Tibial artery (tissue), 4 donors: ENCODE data around the gene TCEA2.

ENCODE experiments used
- DNase-seq, 2 donors: peaks; one replicate each; pipeline ENCODE4 v3.0.0-alpha.2; 2019
- H3K27ac ChIP-seq, 2 donors: fragments of 200-600 bp; sonication (generic) in 1 of 2; 1 replicate in 1 of 2; 2 replicates in 1 of 2; pipeline ENCODE4 v1.5.1; 2018 to 2019; ENCODE audit warnings: mild to moderate bottlenecking in 1 of 2
- H3K27me3 ChIP-seq, 2 donors: fragments of 200-600 bp; sonication (generic) in 1 of 2; one replicate each; pipeline versions ENCODE4 v1.5.1 to v1.6.0; 2016 to 2019
- H3K36me3 ChIP-seq, 3 donors: fragments of 200-600 bp; sonication (generic) in 2 of 3; one replicate each; pipeline ENCODE4 v1.5.1; 2016 to 2019; ENCODE audit warnings: mild to moderate bottlenecking in 2 of 3
- H3K4me1 ChIP-seq, 4 donors: fragments of 200-600 bp; sonication (generic) in 2 of 4; 1 replicate in 3 of 4; 2 replicates in 1 of 4; pipeline ENCODE4 v1.5.1; 2016 to 2019
- H3K4me3 ChIP-seq, 2 donors: fragments of 200-600 bp; sonication (generic) in 1 of 2; 1 replicate in 1 of 2; 2 replicates in 1 of 2; pipeline ENCODE4 v1.5.1; 2018 to 2019; ENCODE audit warnings: mild to moderate bottlenecking in 2 of 2
- H3K9me3 ChIP-seq, 3 donors: fragments of 200-600 bp; sonication (generic) in 1 of 3; one replicate each; pipeline ENCODE4 v1.5.1; 2016 to 2019
- intact Hi-C: fragments of 100-400 bp; cut with DNase I; formaldehyde crosslinking; loops from one replicate; pipeline ENCODE4 v1.15.0; 2023; ENCODE audit warnings: low total_unique reads
- TF ChIP-seq, protein P1 (sequence below), 2 experiments: fragments of 200-600 bp in 1 of 2; fragments of 450-650 bp in 1 of 2; IDR thresholded peaks; one replicate each; pipeline ENCODE4 v1.5.1; 2017 to 2019; ENCODE audit warnings: antibody characterized with exemption in 2 of 2, mild to moderate bottlenecking in 1 of 2, moderate library complexity in 1 of 2

Gene TCEA2

DNA sequence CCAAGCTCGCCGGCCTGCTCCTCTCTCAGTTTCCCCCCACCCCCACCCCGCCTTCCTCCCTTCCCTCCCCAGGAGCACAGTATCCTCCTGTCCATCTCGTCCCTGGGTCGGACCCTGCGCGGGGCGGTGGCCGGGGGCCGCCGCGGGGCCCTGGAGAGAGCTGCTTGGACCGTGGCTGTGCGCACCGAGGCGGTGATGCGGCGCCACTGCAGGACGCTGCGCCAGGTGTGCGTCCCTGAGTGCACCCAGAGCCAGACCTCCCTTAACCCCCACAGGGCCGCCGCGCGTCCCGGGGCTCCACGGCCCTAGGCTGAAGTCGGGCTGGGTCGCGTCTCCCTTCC lies 24.8 kb upstream of the TCEA2 start:
- Histone ChIP-seq H3K27ac (no peak overlapping the region), H3K4me1 (peaks cover 0 to 47% (median 29%) of the 10 kb centered on the region in 4 donors), H3K9me3 (no peaks in the 10 kb centered on the region), H3K27me3 (peaks cover 3 to 76% of the 10 kb centered on the region in 2 donors), H3K36me3 (peaks cover 0 to 22% (median 18%) of the 10 kb centered on the region in 3 donors), H3K4me3 (peak overlapping the region; percentile 31 to 51)
- intact Hi-C loops: loop anchor here (2.0 kb wide), 1 partner anchor 87 kb away; no protein-coding TSS in a partner anchor
- TF ChIP-seq, protein P1, sequence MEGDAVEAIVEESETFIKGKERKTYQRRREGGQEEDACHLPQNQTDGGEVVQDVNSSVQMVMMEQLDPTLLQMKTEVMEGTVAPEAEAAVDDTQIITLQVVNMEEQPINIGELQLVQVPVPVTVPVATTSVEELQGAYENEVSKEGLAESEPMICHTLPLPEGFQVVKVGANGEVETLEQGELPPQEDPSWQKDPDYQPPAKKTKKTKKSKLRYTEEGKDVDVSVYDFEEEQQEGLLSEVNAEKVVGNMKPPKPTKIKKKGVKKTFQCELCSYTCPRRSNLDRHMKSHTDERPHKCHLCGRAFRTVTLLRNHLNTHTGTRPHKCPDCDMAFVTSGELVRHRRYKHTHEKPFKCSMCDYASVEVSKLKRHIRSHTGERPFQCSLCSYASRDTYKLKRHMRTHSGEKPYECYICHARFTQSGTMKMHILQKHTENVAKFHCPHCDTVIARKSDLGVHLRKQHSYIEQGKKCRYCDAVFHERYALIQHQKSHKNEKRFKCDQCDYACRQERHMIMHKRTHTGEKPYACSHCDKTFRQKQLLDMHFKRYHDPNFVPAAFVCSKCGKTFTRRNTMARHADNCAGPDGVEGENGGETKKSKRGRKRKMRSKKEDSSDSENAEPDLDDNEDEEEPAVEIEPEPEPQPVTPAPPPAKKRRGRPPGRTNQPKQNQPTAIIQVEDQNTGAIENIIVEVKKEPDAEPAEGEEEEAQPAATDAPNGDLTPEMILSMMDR (IDR thresholded peaks at IDR 0.05): no peak
- no peak for DNase-seq

DNA sequence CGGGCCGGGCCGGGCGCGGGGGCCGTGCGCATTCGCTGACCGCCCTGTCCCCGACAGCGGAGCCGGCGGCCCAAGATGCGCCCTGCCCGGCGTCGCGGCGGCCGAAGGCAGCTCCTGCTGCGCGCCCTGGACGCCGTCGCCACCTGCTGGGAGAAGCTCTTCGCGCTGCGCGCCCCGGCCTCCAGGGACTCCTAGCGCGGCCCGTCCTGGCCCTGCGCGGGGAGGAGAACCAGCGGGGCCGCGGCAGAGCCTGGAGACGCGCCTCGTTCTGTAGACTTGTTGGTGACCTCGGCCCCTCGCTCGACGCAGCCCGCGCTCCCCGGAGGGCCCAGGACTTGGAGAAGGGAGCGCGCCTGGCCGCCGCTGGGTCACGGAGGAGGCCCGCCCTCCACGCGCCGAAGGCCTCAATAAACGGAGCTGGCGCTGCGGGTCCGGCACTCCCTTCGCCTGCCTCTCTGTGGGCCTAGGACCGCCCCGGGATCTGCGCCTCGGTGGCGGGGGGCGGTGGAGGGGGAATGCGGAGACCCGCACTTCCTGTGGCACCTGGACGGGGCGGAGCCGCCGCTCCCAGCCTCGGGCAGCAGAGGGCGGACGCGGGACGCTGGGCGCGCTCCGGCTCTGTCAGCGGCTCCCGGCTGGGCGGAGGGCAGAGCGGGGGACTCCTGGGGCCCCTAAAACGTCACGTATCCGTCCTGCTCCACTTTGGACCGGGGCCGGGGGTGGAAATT lies 24.3 kb upstream of the TCEA2 start:
- Histone ChIP-seq H3K4me1 (peaks cover 0 to 47% (median 29%) of the 10 kb centered on the region in 4 donors), H3K4me3 (peak overlapping the region; percentile 31 to 51), H3K27me3 (peaks cover 3 to 81% of the 10 kb centered on the region in 2 donors), H3K27ac (no peak overlapping the region), H3K9me3 (no peaks in the 10 kb centered on the region), H3K36me3 (peaks cover 0 to 16% (median 14%) of the 10 kb centered on the region in 3 donors)
- DNase-seq: peak; percentile 55 to 76
- intact Hi-C loops: loop anchor here (2.0 kb wide), 1 partner anchor 86 kb away; no protein-coding TSS in a partner anchor
- TF ChIP-seq, protein P1 (IDR thresholded peaks at IDR 0.05): peak; percentile 61 to 68

DNA sequence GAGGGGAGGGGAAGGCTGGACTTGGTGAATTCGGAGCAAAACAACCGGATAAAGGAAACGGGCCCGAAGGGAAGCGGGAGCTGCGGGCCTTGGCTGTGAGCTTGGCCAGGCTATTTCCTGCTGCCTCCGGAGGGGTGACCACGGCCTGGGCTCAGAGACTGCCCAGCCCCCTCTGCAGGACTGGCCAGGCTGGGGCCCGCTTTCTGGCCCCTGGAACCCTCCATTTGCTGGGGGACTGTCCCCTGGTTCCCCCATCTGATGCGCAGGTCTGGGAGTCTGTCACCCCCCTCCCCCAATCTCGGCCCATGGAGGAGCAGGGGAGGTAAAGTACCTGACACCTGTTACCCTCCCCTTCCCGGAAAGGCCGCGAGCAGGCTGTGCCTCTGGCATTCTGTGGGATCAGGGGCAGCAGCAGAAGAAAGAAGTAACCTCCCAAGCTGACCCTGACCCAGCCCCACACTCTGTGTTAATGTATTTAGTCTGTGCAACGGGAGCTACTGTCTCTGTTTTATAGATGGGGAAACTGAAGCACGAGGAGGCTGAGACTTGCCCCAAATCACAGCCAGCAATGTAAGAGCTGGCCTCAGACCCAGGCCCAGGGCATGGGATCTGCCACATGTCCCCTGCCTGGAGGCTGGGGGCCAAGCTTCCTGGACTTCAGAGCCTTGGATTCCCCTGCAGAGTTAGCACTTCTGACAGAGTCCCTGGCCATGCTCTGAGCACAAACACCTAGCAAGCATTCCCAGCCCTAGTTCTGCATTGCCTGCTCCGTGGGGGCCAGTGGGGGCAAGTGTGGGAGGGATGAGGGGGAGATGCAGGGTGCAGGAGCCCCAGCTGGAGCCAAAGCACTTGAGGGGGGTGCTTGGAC lies 23.5 kb upstream of the TCEA2 start:
- Histone ChIP-seq H3K9me3 (no peaks in the 10 kb centered on the region), H3K36me3 (peaks cover 0 to 8% (median 6%) of the 10 kb centered on the region in 3 donors), H3K27me3 (peaks cover 3 to 89% of the 10 kb centered on the region in 2 donors), H3K27ac (no peak overlapping the region), H3K4me1 (peaks cover 0 to 47% (median 29%) of the 10 kb centered on the region in 4 donors), H3K4me3 (peak overlapping the region; percentile 31 to 51)
- no peak for DNase-seq
- intact Hi-C loops: loop anchor here (2.0 kb wide), 1 partner anchor 85 kb away; no protein-coding TSS in a partner anchor
- TF ChIP-seq, protein P1 (IDR thresholded peaks at IDR 0.05): no peak

DNA sequence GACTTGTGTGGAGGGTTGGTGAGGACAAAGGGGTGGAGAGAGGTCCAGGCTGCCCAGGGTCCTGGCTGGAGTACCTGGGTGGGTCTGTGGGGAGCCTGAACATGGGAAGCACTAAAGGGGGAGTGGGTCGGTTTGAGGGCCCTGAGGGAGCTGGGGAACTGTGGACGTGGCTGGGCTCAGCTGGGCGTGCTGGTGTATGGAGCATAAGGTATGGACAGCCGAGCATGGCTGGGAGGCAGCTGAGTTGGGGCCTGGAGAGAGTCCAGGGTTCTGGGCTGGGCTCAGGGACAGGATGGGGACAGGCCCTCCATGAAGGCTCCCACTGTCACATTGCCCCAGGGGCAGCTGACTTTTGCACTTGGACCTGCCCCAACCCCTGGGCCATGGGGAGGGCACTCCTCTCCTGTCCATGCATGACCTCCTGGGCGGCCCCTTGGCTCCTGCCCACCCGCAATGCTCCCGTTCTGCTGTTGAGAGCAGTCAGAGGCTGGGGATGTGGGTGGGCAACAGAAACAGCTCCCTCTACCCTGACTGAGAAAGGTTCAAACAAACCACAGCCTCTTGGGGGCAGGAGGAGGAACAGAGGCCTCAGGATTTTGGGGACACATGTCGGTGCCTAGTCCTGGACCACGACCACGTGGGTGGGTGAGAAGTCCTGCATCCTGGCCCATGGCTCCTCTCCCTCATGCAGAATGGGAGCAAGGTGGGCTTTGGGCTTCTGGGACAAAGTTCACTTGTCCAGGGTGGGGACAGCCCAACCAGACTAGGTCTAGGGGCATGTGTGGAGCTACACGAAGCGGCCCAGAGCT lies 22.6 kb upstream of the TCEA2 start:
- TF ChIP-seq, protein P1 (IDR thresholded peaks at IDR 0.05): no peak
- Histone ChIP-seq H3K27me3 (peaks cover 3 to 96% of the 10 kb centered on the region in 2 donors), H3K4me1 (peaks cover 0 to 47% (median 29%) of the 10 kb centered on the region in 4 donors), H3K4me3 (no peak overlapping the region), H3K9me3 (no peaks in the 10 kb centered on the region), H3K36me3 (no peaks in the 10 kb centered on the region), H3K27ac (no peak overlapping the region)
- intact Hi-C loops: no loop called here
- no peak for DNase-seq
